Hematopoietic multipotent progenitor cell treated with erythropoietin and hydrocortisone succinate and interleukin-3 and kit ligand, for 15 days (in vitro differentiated cells): Measurements from ENCODE around the gene LRGUK.

Source experiments
- DNase-seq: peaks from one replicate; pipeline ENCODE4 v3.0.0-alpha.2; 2015; ENCODE audit warnings: low spot score

LRGUK gene

DNA sequence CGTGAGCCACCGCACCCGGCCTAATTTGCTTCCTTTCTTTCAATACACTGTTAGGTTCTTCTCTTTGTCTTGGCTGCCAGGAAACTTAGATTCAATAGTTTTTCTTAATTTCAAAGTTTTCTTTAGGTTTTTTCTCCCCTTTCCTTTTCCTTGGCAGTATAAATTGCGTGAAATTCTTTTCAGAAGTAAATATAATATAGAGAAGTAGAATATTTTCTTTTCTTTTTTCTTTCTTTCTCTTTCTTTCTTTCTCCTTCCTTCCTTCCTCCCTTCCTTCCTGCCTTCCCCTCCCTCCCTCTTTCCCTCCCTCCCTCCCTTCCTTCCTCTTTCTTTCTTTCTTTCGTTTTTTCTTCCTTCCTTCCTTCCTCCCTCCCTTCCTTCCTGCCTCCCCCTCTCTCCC, 1.7 kb downstream of the LRGUK start:
- DNase-seq, result no peak

- DNase-seq, result no peak
Observed at GRCh38 chr7:134129856-134130523, 2.9 kb downstream of the LRGUK start.

DNA sequence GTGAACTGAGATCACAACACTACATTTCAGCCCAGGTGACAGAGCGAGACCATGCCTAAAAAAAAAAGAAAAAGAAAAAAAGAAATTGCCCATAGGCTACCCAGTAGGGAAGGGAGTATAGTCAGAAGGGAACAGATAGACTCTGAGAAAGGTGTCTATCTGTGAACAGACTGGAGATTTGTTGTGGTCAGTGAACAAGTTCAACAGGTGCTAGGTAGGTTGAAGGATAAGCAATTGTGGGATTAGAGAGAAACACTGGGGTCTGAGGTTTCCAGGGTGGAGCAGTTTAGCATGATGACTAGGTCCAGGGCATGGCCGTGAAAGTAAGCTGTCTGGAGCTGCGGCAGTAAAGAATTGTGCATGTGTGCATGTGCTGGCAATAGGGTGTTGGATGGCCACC, 6.9 kb downstream of the LRGUK start:
- DNase-seq, result no peak

DNA sequence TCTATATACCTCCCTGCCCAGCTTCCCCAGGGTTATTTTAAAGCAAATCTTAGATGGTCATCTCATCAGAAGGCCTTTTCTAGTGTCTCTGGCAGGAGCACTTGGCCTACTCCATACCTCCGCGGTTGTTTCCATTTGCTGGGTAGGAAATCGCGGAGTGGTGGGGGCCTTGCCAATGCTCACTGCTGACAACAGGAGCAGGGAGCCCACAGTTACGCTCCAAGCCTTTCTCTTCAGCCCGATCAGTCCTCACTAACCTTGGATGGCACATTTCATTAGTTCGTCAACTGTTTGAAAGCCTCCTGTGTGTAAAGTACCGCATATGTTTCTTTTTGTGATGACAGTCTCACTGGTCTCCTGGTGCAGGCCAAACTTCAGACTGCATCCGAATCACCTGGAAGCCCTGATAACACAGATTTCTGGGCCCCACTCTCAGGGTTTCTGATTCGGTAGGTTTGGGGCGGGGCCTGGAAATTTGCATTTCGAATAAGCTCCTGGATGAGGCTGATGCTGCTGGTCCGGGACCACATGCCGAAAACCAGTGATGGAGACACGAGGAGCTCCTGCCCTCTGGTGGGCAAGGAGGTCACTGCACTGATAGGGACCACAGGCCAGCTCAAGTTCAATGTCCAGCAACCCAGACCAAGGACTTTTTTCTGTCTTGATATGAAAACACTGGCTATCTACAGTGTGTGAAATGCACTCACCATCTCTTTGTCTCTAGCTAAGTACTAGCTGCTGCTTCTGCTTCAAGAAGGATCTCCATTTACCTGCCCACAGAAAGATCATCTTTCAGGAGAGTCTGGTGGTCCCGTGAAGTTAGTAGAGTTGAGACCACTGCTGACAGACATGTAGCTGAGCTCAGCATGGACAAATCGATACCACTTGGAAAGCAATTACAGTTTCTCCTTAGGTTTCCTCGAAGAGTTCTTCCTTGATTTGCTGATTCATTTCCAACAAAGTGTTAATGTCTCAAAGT, 14.0 kb downstream of the LRGUK start:
- DNase-seq, result peak; percentile 22

DNA sequence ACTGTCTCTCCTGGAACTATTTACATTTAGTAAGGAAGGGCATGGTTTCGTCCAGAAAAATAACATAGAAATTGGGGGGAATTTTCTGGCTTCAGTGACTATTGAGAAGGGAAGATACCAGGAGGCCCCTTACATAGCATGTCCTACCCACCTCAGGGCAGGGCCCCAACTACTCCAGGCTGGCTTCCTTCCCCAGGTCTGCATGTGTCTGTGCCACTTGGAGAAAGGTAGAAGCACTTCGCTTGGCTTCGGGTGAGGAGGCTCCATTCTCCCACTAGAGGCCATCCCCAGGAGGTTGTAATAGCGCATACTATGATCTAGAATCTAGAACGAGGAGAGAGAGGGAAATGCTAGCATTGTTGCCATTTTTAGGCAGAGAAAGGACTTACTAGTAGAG, 14.7 kb downstream of the LRGUK start:
- DNase-seq, result no peak

DNA sequence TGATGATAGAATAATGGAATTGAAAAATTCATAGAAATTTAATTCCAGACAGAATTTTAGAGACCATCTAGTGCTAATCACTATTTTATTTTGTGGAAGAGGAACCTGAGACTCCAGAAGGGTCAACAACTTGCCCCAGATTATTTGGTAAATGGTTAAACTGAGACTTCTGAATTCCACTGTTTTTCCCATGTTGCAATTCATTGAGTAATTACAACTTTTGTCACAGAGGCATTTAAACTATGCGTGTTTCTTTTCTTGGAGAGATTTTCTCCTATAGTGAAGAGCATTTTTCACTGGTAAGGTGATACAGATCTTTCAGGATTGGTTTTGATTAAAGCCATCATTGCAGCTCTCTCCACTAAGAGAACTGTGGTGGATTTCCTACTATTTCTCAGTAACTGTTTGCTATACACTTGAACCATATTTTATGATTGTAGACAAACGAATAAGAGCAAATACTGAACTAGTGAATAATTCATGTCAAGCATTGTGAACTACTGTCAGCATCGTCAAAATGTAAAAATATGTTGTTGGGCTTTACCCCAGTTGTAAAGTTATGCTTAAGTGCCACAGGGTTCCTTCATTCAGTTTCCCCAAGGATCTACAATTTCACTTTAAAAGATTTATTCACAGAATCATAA, 26.5 kb downstream of the LRGUK start:
- no peak for DNase-seq

DNA sequence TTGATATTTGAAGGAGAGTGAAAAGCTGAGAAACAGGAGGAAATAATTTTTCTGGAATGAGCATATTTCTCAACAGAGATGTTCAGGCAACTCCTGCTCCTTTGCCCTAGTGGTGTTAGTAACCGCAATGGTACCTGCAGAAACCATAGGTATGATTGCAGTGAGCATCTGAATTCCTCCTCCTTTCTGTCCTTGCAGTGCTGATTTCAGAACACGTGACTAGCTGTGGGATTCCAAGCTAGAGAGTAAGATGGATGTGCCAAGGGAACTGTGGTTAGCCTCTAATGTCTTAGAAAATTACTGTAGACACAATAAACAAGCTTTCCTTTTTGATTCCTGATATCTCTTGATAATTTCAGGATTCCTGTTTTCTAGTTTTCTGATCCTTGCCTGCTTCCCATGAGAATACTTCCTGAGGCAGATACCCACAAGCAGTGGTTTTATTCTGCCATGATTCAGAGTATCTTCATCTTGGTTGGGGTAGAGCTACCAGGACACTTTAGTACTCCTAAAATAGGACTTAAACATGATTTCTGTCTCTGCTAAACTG, 27.5 kb downstream of the LRGUK start:
- no peak for DNase-seq

- no peak for DNase-seq
Observed at GRCh38 chr7:134155206-134155605, 28.1 kb downstream of the LRGUK start.

GRCh38 chr7:134155871-134156270, 28.7 kb downstream of the LRGUK start:
- no peak for DNase-seq

DNA sequence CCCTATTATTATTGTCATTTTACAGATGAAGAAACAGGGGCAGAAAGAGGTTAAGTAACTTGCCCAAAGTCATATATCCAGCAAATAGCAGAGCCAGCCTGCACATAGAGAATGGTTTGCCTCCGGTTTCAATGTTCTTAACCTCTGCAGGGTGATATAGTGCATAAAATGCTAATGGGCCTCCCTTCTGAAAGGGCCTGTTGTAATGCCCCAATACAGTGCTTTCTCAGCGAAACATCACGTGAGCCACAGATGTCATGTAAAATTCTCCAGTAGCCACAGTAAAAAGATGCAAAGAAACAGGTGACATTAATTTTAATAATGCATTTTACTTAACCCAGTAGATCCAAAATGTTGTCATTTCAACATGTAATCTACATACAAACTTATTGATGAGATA, 38.1 kb downstream of the LRGUK start:
- DNase-seq, result no peak

DNA sequence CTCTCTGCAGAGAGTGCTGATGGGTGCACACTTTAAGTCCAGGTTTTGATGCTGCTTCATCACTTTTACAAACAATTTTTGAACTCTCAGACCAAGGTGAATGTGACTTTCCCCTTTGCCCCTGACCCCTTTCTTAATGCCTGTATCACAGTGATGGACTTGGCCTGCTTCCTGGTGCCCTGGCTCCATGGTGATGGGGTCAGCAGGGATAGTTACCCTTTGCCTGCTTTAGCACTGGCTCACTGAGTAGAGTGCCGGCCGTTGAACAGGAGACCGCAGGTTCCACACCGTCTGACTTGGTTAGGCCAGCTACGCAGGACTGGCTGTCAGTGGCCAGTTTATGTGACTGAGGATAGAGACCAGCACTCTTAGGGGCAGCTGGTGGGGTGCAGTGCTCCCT, 40.1 kb downstream of the LRGUK start:
- no peak for DNase-seq

DNA sequence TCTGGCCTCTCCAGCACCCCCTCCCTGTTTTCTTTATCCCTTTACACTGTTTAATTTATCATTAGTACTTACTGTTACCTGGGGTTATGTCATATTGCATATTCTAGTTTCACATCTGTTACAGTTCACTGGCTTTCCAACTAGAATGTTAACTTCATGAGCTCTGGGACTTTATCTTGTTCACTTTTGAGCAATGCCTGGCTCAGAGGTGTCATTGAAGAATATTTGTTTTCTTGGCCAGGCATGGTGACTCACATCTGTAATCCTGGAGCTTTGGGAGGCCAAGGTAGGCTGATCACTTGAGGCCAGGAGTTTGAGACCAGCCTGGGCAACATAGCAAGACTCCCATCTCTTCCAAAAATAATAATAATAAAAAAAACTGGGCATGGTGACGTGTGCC, 40.7 kb downstream of the LRGUK start:
- DNase-seq, result no peak

DNA sequence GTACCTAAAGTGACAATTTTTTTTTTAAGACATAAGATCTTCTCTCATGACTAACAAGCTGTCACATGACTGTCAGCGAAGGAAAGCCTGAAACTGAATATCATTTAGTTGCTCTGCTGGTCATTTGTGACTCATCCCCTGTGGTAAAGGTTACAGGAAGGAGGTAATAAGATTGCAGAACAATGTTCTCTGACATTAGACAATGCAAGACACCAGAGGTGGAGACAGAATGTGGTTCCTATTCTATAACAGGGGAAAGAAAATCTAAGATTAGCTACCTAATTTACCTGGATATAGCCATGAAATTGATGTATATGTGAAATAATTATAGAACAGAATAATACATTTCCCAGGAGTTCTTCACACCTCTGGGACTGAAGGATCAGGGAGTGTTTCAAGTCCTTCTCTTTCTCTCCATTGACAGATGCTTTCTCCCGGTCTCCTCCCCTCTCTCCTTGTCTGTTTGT, 47.7 kb downstream of the LRGUK start:
- no peak for DNase-seq

GRCh38 chr7:134175334-134176036, 48.3 kb downstream of the LRGUK start:
- no peak for DNase-seq

- no peak for DNase-seq
Observed at GRCh38 chr7:134176037-134176350, 48.9 kb downstream of the LRGUK start.

DNA sequence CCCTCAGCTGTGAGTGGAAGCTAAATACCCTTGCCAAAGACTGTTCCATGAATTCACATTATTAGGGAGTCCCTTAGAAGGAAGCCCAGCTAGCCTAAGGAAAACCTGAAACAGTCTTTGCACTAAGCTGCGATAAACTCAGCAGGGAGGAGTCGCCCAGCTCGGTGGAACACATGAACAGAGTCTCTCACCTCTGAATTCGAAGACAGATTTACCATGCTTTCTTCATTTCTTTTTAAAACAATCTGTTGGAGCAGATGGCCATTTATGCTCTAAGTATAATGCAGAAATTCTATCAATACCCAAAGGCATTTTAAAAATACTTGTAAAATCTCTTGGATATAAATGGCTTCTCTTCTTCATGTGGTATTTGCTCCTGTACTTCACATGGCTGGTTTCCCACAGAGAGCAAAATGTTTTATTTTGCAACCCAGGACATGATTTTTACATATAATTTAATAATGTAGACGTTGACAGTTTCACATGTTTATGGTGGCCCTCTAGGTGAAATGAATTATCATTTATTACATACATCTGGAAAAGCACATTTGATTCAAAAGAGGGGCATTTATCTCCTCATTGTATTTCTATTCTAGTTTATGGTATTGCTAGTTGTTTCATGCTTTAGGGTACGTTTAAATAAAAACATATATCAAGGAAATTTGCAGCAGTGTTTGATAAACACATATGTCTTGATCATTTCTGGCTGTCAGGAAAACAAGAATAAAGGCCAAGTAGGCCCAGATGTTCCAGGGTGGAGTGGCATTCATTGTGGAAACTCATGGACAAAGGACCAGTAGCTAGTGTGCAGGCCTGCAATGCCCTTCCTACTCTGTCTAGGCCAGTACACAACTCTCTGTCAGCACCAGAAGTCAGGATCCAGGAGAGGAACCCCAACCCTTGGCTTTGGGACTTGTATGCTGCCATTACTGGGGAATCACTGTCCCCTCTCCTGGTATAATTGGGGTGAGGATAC, 52.2 kb downstream of the LRGUK start:
- no peak for DNase-seq

DNA sequence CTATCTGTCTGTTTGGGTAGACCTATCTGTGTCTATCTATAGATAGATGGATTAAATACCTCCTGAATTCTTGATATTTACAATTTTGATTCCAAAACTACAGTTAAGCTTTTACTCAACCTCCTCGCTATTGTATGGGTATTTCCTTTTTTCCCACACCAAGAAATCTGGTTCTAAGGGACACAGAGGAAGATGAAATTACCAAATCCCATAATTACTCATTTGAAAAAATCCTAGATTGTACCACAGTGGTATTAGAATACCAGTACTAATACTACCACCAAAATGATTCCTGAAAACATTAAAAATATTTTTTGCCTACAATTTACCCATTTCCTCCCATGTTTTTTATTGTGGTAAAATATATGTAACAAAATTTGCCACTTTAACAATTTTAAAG, 53.2 kb downstream of the LRGUK start:
- DNase-seq, result no peak

GRCh38 chr7:134182078-134182477, 54.9 kb downstream of the LRGUK start:
- no peak for DNase-seq

GRCh38 chr7:134184767-134185166, 57.6 kb downstream of the LRGUK start:
- no peak for DNase-seq

GRCh38 chr7:134186027-134186426, 58.9 kb downstream of the LRGUK start:
- no peak for DNase-seq

- DNase-seq, result no peak
Observed at GRCh38 chr7:134186801-134187200, 59.7 kb downstream of the LRGUK start.
